ENCODE results near the gene AFAP1. TPM values are rescaled to one million over a fixed set of nuclear protein-coding genes. Genes with fewer than 3 reads are reported as not detected.

AFAP1 gene
- total RNA-seq, 2 experiments from 2014 or later: 13.6 to 13.8 TPM

- Mint-ChIP-seq H3K4me1 (peaks cover 17% of the 10 kb centered on the region), H3K36me3 (peaks cover 15% of the 10 kb centered on the region), H3K27ac (no peak overlapping the region), H3K9me3 (peaks cover 6% of the 10 kb centered on the region), H3K27me3 (peaks cover 5% of the 10 kb centered on the region), H3K4me3 (no peak overlapping the region)
- DNase-seq: no peak
Measured at GRCh38 chr4:7885216-7886006, 54.2 kb downstream of the AFAP1 start.

- H3K27me3 Mint-ChIP-seq: no peaks in the 10 kb centered on the region
- H3K4me3 Mint-ChIP-seq: no peak overlapping the region
- no peaks in the 10 kb centered on the region for H3K9me3 Mint-ChIP-seq
- DNase-seq: no peak
- H3K27ac Mint-ChIP-seq: no peak overlapping the region
- H3K4me1 Mint-ChIP-seq: peaks cover 29% of the 10 kb centered on the region
- peaks cover 4% of the 10 kb centered on the region for H3K36me3 Mint-ChIP-seq
Measured at GRCh38 chr4:7880683-7881082, 59.0 kb downstream of the AFAP1 start.

GRCh38 chr4:7879127-7879526 lies 60.5 kb downstream of the AFAP1 start:
- no peak overlapping the region for H3K27ac Mint-ChIP-seq
- H3K9me3 Mint-ChIP-seq: no peaks in the 10 kb centered on the region
- H3K4me1 Mint-ChIP-seq: peaks cover 29% of the 10 kb centered on the region
- DNase-seq: no peak
- H3K4me3 Mint-ChIP-seq: no peak overlapping the region
- H3K36me3 Mint-ChIP-seq: no peaks in the 10 kb centered on the region
- H3K27me3 Mint-ChIP-seq: no peaks in the 10 kb centered on the region

GRCh38 chr4:7878323-7878722 lies 61.3 kb downstream of the AFAP1 start:
- H3K4me1 Mint-ChIP-seq: peaks cover 34% of the 10 kb centered on the region
- H3K9me3 Mint-ChIP-seq: peaks cover 3% of the 10 kb centered on the region

GRCh38 chr4:7877176-7877575 lies 62.5 kb downstream of the AFAP1 start:
- Mint-ChIP-seq H3K9me3 (peaks cover 3% of the 10 kb centered on the region), H3K4me3 (peak overlapping the region; percentile 38), H3K27me3 (no peaks in the 10 kb centered on the region), H3K4me1 (peaks cover 32% of the 10 kb centered on the region), H3K36me3 (peaks cover 3% of the 10 kb centered on the region), H3K27ac (no peak overlapping the region)
- DNase-seq: no peak

More at GRCh38 chr4:7878323-7878722, 61.3 kb downstream of the AFAP1 start:
- Mint-ChIP-seq H3K4me3 (no peak overlapping the region), H3K27me3 (no peaks in the 10 kb centered on the region), H3K36me3 (peaks cover 3% of the 10 kb centered on the region), H3K27ac (no peak overlapping the region)
- DNase-seq: no peak

- Mint-ChIP-seq H3K4me1 (peaks cover 32% of the 10 kb centered on the region), H3K36me3 (peaks cover 6% of the 10 kb centered on the region), H3K27ac (peak overlapping the region; percentile 68), H3K9me3 (peaks cover 3% of the 10 kb centered on the region), H3K27me3 (no peaks in the 10 kb centered on the region), H3K4me3 (peak overlapping the region; percentile 38)
- DNase-seq: peak; percentile 34
Measured at GRCh38 chr4:7876201-7876875, 63.3 kb downstream of the AFAP1 start.

GRCh38 chr4:7874838-7875237 lies 64.8 kb downstream of the AFAP1 start:
- H3K4me3 Mint-ChIP-seq: no peak overlapping the region
- H3K27me3 Mint-ChIP-seq: no peaks in the 10 kb centered on the region
- peaks cover 7% of the 10 kb centered on the region for H3K36me3 Mint-ChIP-seq
- H3K27ac Mint-ChIP-seq: no peak overlapping the region
- peaks cover 27% of the 10 kb centered on the region for H3K4me1 Mint-ChIP-seq
- peaks cover 3% of the 10 kb centered on the region for H3K9me3 Mint-ChIP-seq
- DNase-seq: no peak

GRCh38 chr4:7873881-7874280 lies 65.8 kb downstream of the AFAP1 start:
- DNase-seq: no peak
- no peak overlapping the region for H3K4me3 Mint-ChIP-seq
- no peaks in the 10 kb centered on the region for H3K27me3 Mint-ChIP-seq
- H3K36me3 Mint-ChIP-seq: peaks cover 13% of the 10 kb centered on the region
- peaks cover 28% of the 10 kb centered on the region for H3K4me1 Mint-ChIP-seq
- H3K27ac Mint-ChIP-seq: no peak overlapping the region
- peaks cover 4% of the 10 kb centered on the region for H3K9me3 Mint-ChIP-seq

- peaks cover 7% of the 10 kb centered on the region for H3K9me3 Mint-ChIP-seq
- peaks cover 15% of the 10 kb centered on the region for H3K36me3 Mint-ChIP-seq
- no peak for DNase-seq
- no peak overlapping the region for H3K27ac Mint-ChIP-seq
- H3K4me3 Mint-ChIP-seq: no peak overlapping the region
- H3K4me1 Mint-ChIP-seq: peaks cover 25% of the 10 kb centered on the region
- no peaks in the 10 kb centered on the region for H3K27me3 Mint-ChIP-seq
Measured at GRCh38 chr4:7872264-7872771, 67.3 kb downstream of the AFAP1 start.

GRCh38 chr4:7871356-7871755 lies 68.3 kb downstream of the AFAP1 start:
- no peak for DNase-seq
- H3K36me3 Mint-ChIP-seq: peaks cover 15% of the 10 kb centered on the region
- peaks cover 18% of the 10 kb centered on the region for H3K4me1 Mint-ChIP-seq
- no peak overlapping the region for H3K27ac Mint-ChIP-seq
- H3K27me3 Mint-ChIP-seq: no peaks in the 10 kb centered on the region
- H3K9me3 Mint-ChIP-seq: peaks cover 7% of the 10 kb centered on the region
- H3K4me3 Mint-ChIP-seq: no peak overlapping the region

- Mint-ChIP-seq H3K4me1 (peaks cover 10% of the 10 kb centered on the region), H3K9me3 (peaks cover 9% of the 10 kb centered on the region), H3K4me3 (no peak overlapping the region), H3K36me3 (peaks cover 18% of the 10 kb centered on the region), H3K27me3 (no peaks in the 10 kb centered on the region), H3K27ac (peak overlapping the region; percentile 85)
- DNase-seq: no peak
Measured at GRCh38 chr4:7868892-7869471, 70.7 kb downstream of the AFAP1 start.

- H3K4me3 Mint-ChIP-seq: no peak overlapping the region
- peaks cover 18% of the 10 kb centered on the region for H3K36me3 Mint-ChIP-seq
Measured at GRCh38 chr4:7868436-7868775, 71.3 kb downstream of the AFAP1 start.

GRCh38 chr4:7867701-7868435 lies 71.8 kb downstream of the AFAP1 start:
- Mint-ChIP-seq H3K27ac (peak overlapping the region; percentile 9), H3K36me3 (peaks cover 18% of the 10 kb centered on the region), H3K9me3 (peaks cover 9% of the 10 kb centered on the region), H3K4me1 (peaks cover 5% of the 10 kb centered on the region), H3K4me3 (no peak overlapping the region), H3K27me3 (no peaks in the 10 kb centered on the region)
- no peak for DNase-seq

More at GRCh38 chr4:7868436-7868775, 71.3 kb downstream of the AFAP1 start:
- no peaks in the 10 kb centered on the region for H3K27me3 Mint-ChIP-seq
- DNase-seq: no peak
- peaks cover 9% of the 10 kb centered on the region for H3K9me3 Mint-ChIP-seq
- H3K4me1 Mint-ChIP-seq: peaks cover 5% of the 10 kb centered on the region
- peak overlapping the region; percentile 85 for H3K27ac Mint-ChIP-seq

- Mint-ChIP-seq H3K27me3 (no peaks in the 10 kb centered on the region), H3K36me3 (peaks cover 18% of the 10 kb centered on the region), H3K27ac (no peak overlapping the region), H3K4me1 (peaks cover 5% of the 10 kb centered on the region), H3K9me3 (peaks cover 9% of the 10 kb centered on the region), H3K4me3 (no peak overlapping the region)
- no peak for DNase-seq
Measured at GRCh38 chr4:7867191-7867590, 72.5 kb downstream of the AFAP1 start.

- no peak overlapping the region for H3K27ac Mint-ChIP-seq
- H3K9me3 Mint-ChIP-seq: peaks cover 9% of the 10 kb centered on the region
- H3K4me3 Mint-ChIP-seq: no peak overlapping the region
- no peaks in the 10 kb centered on the region for H3K27me3 Mint-ChIP-seq
- H3K4me1 Mint-ChIP-seq: peaks cover 5% of the 10 kb centered on the region
- DNase-seq: no peak
- H3K36me3 Mint-ChIP-seq: peaks cover 16% of the 10 kb centered on the region
Measured at GRCh38 chr4:7865533-7865932, 74.1 kb downstream of the AFAP1 start.

All from activated naive CD8-positive, alpha-beta T cell treated with anti-CD3 and anti-CD28 coated beads for 36 hours (primary cell).